Measurements from ENCODE around the gene FXYD2. TPM values are rescaled to one million over a fixed set of nuclear protein-coding genes. Genes with fewer than 3 reads are reported as not detected.

Gene FXYD2
- total and polyA plus RNA-seq, 2 of the 13 experiments (the other 11 are each of a cell fraction or from before 2014, with no cell fraction given) = 45.9 to 106 TPM

- no peak for TF ChIP-seq TRAFD1 (CRISPR knock-in tag; IDR thresholded peaks at IDR 0.05; ENCODE audit: borderline replicate concordance)
- no peak for TF ChIP-seq FLYWCH1 (CRISPR knock-in tag; IDR thresholded peaks at IDR 0.05)
- TF ChIP-seq ZNF224 (CRISPR knock-in tag; IDR thresholded peaks at IDR 0.05) = no peak
- peak; percentile 34; the same call in 1 of the 2 replicates for TF ChIP-seq RBFOX2 (IDR thresholded peaks at IDR 0.05; ENCODE audit: low read depth, low read length)
- TF ChIP-seq PTBP1 (IDR thresholded peaks at IDR 0.05; ENCODE audit: low read depth, low read length, poor library complexity, severe bottlenecking) = no peak
- TF ChIP-seq HBP1 (CRISPR knock-in tag; IDR thresholded peaks at IDR 0.05; ENCODE audit: low read depth) = no peak
- no peak for TF ChIP-seq RAD21 (CRISPR knock-in tag; IDR thresholded peaks at IDR 0.05)
- no peak for TF ChIP-seq MED13 (CRISPR knock-in tag; IDR thresholded peaks at IDR 0.05)
- peak; percentile 81 for TF ChIP-seq FOSL2 (CRISPR knock-in tag; IDR thresholded peaks at IDR 0.05)
- TF ChIP-seq ZBTB34 (CRISPR knock-in tag; IDR thresholded peaks at IDR 0.05) = no peak
- TF ChIP-seq CSRNP1 (CRISPR knock-in tag; IDR thresholded peaks at IDR 0.05) = no peak
- peak; percentile 45 for TF ChIP-seq AGO2 (optimal IDR thresholded peaks at IDR 0.05; ENCODE audit: low read depth, low read length)
- no peak for TF ChIP-seq SSRP1 (CRISPR knock-in tag; IDR thresholded peaks at IDR 0.05)
- no peak for TF ChIP-seq KMT2A (CRISPR knock-in tag; IDR thresholded peaks at IDR 0.05)
- no peak for TF ChIP-seq TEAD2 (CRISPR knock-in tag; IDR thresholded peaks at IDR 0.05)
- TF ChIP-seq ZNF687 (CRISPR knock-in tag; IDR thresholded peaks at IDR 0.05) = peak; percentile 37
These were observed 6.3 kb downstream of the FXYD2 start (continued) for GRCh38 chr11:117818041-117818873.

Data from HepG2 (cell line).